Adrenal gland (tissue), 5 donors: ENCODE results near the gene RNF8.

ENCODE experiments used
- POLR2A ChIP-seq, 2 donors: fragments of 450-650 bp; IDR thresholded peaks; one replicate each; pipeline ENCODE4 v1.6.1; 2017; ENCODE audit warnings: antibody characterized with exemption in 2 of 2, mild to moderate bottlenecking in 2 of 2, moderate library complexity in 1 of 2
- TF ChIP-seq, protein P1 (sequence below), 6 experiments: fragments of 450-650 bp in 4 of 6; fragments of 200-600 bp in 2 of 6; sonication (generic) in 1 of 6; IDR thresholded peaks; 1 replicate in 5 of 6; 2 replicates in 1 of 6; pipeline versions ENCODE4 v1.5.1 to v1.8.0; 2016 to 2021; ENCODE audit warnings: antibody characterized with exemption in 6 of 6, mild to moderate bottlenecking in 2 of 6, moderate library complexity in 1 of 6
- donor health status: DM: no; HTN: no; CAD: no.

DNA sequence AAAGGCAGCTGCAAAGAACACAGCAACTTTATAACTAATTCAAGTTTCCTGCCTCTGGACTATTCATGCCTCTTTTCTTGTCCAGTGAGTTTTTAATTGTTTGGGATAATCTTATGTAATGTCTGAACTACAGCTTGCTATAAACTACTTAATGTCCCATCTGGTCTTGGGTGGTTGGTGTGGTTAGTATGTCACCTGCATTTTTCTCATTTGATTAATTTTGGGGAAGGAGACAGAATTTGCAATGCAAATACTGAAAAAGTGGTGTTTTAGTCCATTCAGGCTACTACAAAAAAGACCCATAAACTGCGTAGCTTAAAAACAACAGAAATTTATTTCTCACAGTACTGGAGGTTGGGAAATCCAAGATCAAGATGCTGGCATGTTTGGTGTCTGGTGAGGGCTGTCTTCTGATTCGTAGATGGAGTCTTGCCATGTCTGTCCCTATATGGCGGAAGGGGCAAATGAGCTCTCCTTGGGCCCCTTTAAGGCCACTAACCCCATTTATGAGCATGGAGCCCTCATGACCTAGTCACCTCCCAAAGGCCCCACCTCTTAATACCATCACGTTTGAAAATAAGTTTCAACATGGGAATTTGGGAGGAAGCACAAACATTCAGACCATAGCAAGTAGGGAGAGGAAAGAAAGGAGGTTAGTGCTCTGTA is 22.4 kb downstream of the RNF8 start:
- TF ChIP-seq, protein P1, sequence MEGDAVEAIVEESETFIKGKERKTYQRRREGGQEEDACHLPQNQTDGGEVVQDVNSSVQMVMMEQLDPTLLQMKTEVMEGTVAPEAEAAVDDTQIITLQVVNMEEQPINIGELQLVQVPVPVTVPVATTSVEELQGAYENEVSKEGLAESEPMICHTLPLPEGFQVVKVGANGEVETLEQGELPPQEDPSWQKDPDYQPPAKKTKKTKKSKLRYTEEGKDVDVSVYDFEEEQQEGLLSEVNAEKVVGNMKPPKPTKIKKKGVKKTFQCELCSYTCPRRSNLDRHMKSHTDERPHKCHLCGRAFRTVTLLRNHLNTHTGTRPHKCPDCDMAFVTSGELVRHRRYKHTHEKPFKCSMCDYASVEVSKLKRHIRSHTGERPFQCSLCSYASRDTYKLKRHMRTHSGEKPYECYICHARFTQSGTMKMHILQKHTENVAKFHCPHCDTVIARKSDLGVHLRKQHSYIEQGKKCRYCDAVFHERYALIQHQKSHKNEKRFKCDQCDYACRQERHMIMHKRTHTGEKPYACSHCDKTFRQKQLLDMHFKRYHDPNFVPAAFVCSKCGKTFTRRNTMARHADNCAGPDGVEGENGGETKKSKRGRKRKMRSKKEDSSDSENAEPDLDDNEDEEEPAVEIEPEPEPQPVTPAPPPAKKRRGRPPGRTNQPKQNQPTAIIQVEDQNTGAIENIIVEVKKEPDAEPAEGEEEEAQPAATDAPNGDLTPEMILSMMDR (IDR thresholded peaks at IDR 0.05) = no peak
- TF ChIP-seq POLR2A (IDR thresholded peaks at IDR 0.05) = no peak
